ENCODE data around the gene ZNF827.

Gene ZNF827

GRCh38 chr4:145909773-145910172, 28.9 kb downstream of the ZNF827 start:
- no peaks in the 10 kb centered on the region for H3K27me3 ChIP-seq (replicated peaks; ENCODE audit: control insufficient read depth, insufficient read depth, low read length, poor library complexity, severe bottlenecking)
- H3K27ac ChIP-seq (ENCODE audit: insufficient read depth, low read length, poor library complexity, severe bottlenecking): no peak overlapping the region
- no peaks in the 10 kb centered on the region for H3K36me3 ChIP-seq (ENCODE audit: control insufficient read depth, insufficient read depth, low read length)
- H3K4me3 ChIP-seq (ENCODE audit: insufficient read depth, low read depth, low read length, poor library complexity, severe bottlenecking): no peak overlapping the region
- no peaks in the 10 kb centered on the region for H3K9me3 ChIP-seq (ENCODE audit: control insufficient read depth, low read length)
- no peak for DNase-seq
- H3K4me1 ChIP-seq (ENCODE audit: control insufficient read depth, insufficient read depth, low read length, poor library complexity, severe bottlenecking): no peaks in the 10 kb centered on the region

- no peak overlapping the region for H3K27ac ChIP-seq (ENCODE audit: insufficient read depth, low read length, poor library complexity, severe bottlenecking)
- H3K4me3 ChIP-seq (ENCODE audit: insufficient read depth, low read depth, low read length, poor library complexity, severe bottlenecking): no peak overlapping the region
- no peaks in the 10 kb centered on the region for H3K4me1 ChIP-seq (ENCODE audit: control insufficient read depth, insufficient read depth, low read length, poor library complexity, severe bottlenecking)
- H3K9me3 ChIP-seq (ENCODE audit: control insufficient read depth, low read length): no peaks in the 10 kb centered on the region
- H3K27me3 ChIP-seq (replicated peaks; ENCODE audit: control insufficient read depth, insufficient read depth, low read length, poor library complexity, severe bottlenecking): no peaks in the 10 kb centered on the region
- H3K36me3 ChIP-seq (ENCODE audit: control insufficient read depth, insufficient read depth, low read length): no peaks in the 10 kb centered on the region
- no peak for DNase-seq
Measured at GRCh38 chr4:145909281-145909715, 29.3 kb downstream of the ZNF827 start.

- Histone ChIP-seq H3K27ac (ENCODE audit: insufficient read depth, low read length, poor library complexity, severe bottlenecking) (no peak overlapping the region), H3K27me3 (replicated peaks; ENCODE audit: control insufficient read depth, insufficient read depth, low read length, poor library complexity, severe bottlenecking) (no peaks in the 10 kb centered on the region), H3K9me3 (ENCODE audit: control insufficient read depth, low read length) (no peaks in the 10 kb centered on the region), H3K4me3 (ENCODE audit: insufficient read depth, low read depth, low read length, poor library complexity, severe bottlenecking) (no peak overlapping the region), H3K36me3 (ENCODE audit: control insufficient read depth, insufficient read depth, low read length) (no peaks in the 10 kb centered on the region), H3K4me1 (ENCODE audit: control insufficient read depth, insufficient read depth, low read length, poor library complexity, severe bottlenecking) (no peaks in the 10 kb centered on the region)
- DNase-seq: no peak
Measured at GRCh38 chr4:145907812-145908211, 30.8 kb downstream of the ZNF827 start.

GRCh38 chr4:145907390-145907789, 31.2 kb downstream of the ZNF827 start:
- peaks cover 4% of the 10 kb centered on the region for H3K36me3 ChIP-seq (ENCODE audit: control insufficient read depth, insufficient read depth, low read length)
- no peaks in the 10 kb centered on the region for H3K9me3 ChIP-seq (ENCODE audit: control insufficient read depth, low read length)
- no peak overlapping the region for H3K4me3 ChIP-seq (ENCODE audit: insufficient read depth, low read depth, low read length, poor library complexity, severe bottlenecking)
- no peak overlapping the region for H3K27ac ChIP-seq (ENCODE audit: insufficient read depth, low read length, poor library complexity, severe bottlenecking)
- DNase-seq: no peak
- no peaks in the 10 kb centered on the region for H3K4me1 ChIP-seq (ENCODE audit: control insufficient read depth, insufficient read depth, low read length, poor library complexity, severe bottlenecking)
- no peaks in the 10 kb centered on the region for H3K27me3 ChIP-seq (replicated peaks; ENCODE audit: control insufficient read depth, insufficient read depth, low read length, poor library complexity, severe bottlenecking)

- H3K4me1 ChIP-seq (ENCODE audit: control insufficient read depth, insufficient read depth, low read length, poor library complexity, severe bottlenecking): no peaks in the 10 kb centered on the region
- no peaks in the 10 kb centered on the region for H3K27me3 ChIP-seq (replicated peaks; ENCODE audit: control insufficient read depth, insufficient read depth, low read length, poor library complexity, severe bottlenecking)
- H3K27ac ChIP-seq (ENCODE audit: insufficient read depth, low read length, poor library complexity, severe bottlenecking): no peak overlapping the region
- H3K9me3 ChIP-seq (ENCODE audit: control insufficient read depth, low read length): no peaks in the 10 kb centered on the region
- no peak for DNase-seq
- peaks cover 5% of the 10 kb centered on the region for H3K36me3 ChIP-seq (ENCODE audit: control insufficient read depth, insufficient read depth, low read length)
- H3K4me3 ChIP-seq (ENCODE audit: insufficient read depth, low read depth, low read length, poor library complexity, severe bottlenecking): no peak overlapping the region
Measured at GRCh38 chr4:145904413-145905177, 34.0 kb downstream of the ZNF827 start.

- Histone ChIP-seq H3K36me3 (ENCODE audit: control insufficient read depth, insufficient read depth, low read length) (peaks cover 5% of the 10 kb centered on the region), H3K27me3 (replicated peaks; ENCODE audit: control insufficient read depth, insufficient read depth, low read length, poor library complexity, severe bottlenecking) (no peaks in the 10 kb centered on the region), H3K9me3 (ENCODE audit: control insufficient read depth, low read length) (no peaks in the 10 kb centered on the region), H3K4me1 (ENCODE audit: control insufficient read depth, insufficient read depth, low read length, poor library complexity, severe bottlenecking) (no peaks in the 10 kb centered on the region), H3K27ac (ENCODE audit: insufficient read depth, low read length, poor library complexity, severe bottlenecking) (no peak overlapping the region), H3K4me3 (ENCODE audit: insufficient read depth, low read depth, low read length, poor library complexity, severe bottlenecking) (no peak overlapping the region)
- no peak for DNase-seq
Measured at GRCh38 chr4:145902522-145902921, 36.1 kb downstream of the ZNF827 start.

GRCh38 chr4:145899886-145900460, 38.6 kb downstream of the ZNF827 start:
- peaks cover 5% of the 10 kb centered on the region for H3K36me3 ChIP-seq (ENCODE audit: control insufficient read depth, insufficient read depth, low read length)
- no peak overlapping the region for H3K27ac ChIP-seq (ENCODE audit: insufficient read depth, low read length, poor library complexity, severe bottlenecking)
- DNase-seq: no peak
- H3K4me3 ChIP-seq (ENCODE audit: insufficient read depth, low read depth, low read length, poor library complexity, severe bottlenecking): no peak overlapping the region
- H3K4me1 ChIP-seq (ENCODE audit: control insufficient read depth, insufficient read depth, low read length, poor library complexity, severe bottlenecking): no peaks in the 10 kb centered on the region
- H3K27me3 ChIP-seq (replicated peaks; ENCODE audit: control insufficient read depth, insufficient read depth, low read length, poor library complexity, severe bottlenecking): no peaks in the 10 kb centered on the region
- H3K9me3 ChIP-seq (ENCODE audit: control insufficient read depth, low read length): no peaks in the 10 kb centered on the region

- H3K27ac ChIP-seq (ENCODE audit: insufficient read depth, low read length, poor library complexity, severe bottlenecking): no peak overlapping the region
- H3K9me3 ChIP-seq (ENCODE audit: control insufficient read depth, low read length): no peaks in the 10 kb centered on the region
- no peaks in the 10 kb centered on the region for H3K27me3 ChIP-seq (replicated peaks; ENCODE audit: control insufficient read depth, insufficient read depth, low read length, poor library complexity, severe bottlenecking)
- H3K36me3 ChIP-seq (ENCODE audit: control insufficient read depth, insufficient read depth, low read length): peaks cover 5% of the 10 kb centered on the region
- no peak overlapping the region for H3K4me3 ChIP-seq (ENCODE audit: insufficient read depth, low read depth, low read length, poor library complexity, severe bottlenecking)
- no peaks in the 10 kb centered on the region for H3K4me1 ChIP-seq (ENCODE audit: control insufficient read depth, insufficient read depth, low read length, poor library complexity, severe bottlenecking)
- no peak for DNase-seq
Measured at GRCh38 chr4:145898926-145899531, 39.6 kb downstream of the ZNF827 start.

GRCh38 chr4:145898466-145898865, 40.2 kb downstream of the ZNF827 start:
- H3K4me1 ChIP-seq (ENCODE audit: control insufficient read depth, insufficient read depth, low read length, poor library complexity, severe bottlenecking): no peaks in the 10 kb centered on the region
- no peaks in the 10 kb centered on the region for H3K9me3 ChIP-seq (ENCODE audit: control insufficient read depth, low read length)
- no peak for DNase-seq
- no peak overlapping the region for H3K4me3 ChIP-seq (ENCODE audit: insufficient read depth, low read depth, low read length, poor library complexity, severe bottlenecking)
- no peak overlapping the region for H3K27ac ChIP-seq (ENCODE audit: insufficient read depth, low read length, poor library complexity, severe bottlenecking)
- no peaks in the 10 kb centered on the region for H3K27me3 ChIP-seq (replicated peaks; ENCODE audit: control insufficient read depth, insufficient read depth, low read length, poor library complexity, severe bottlenecking)
- peaks cover 5% of the 10 kb centered on the region for H3K36me3 ChIP-seq (ENCODE audit: control insufficient read depth, insufficient read depth, low read length)

GRCh38 chr4:145895056-145895455, 43.6 kb downstream of the ZNF827 start:
- Histone ChIP-seq H3K27ac (ENCODE audit: insufficient read depth, low read length, poor library complexity, severe bottlenecking) (no peak overlapping the region), H3K27me3 (replicated peaks; ENCODE audit: control insufficient read depth, insufficient read depth, low read length, poor library complexity, severe bottlenecking) (no peaks in the 10 kb centered on the region), H3K36me3 (ENCODE audit: control insufficient read depth, insufficient read depth, low read length) (no peaks in the 10 kb centered on the region), H3K4me1 (ENCODE audit: control insufficient read depth, insufficient read depth, low read length, poor library complexity, severe bottlenecking) (no peaks in the 10 kb centered on the region), H3K9me3 (ENCODE audit: control insufficient read depth, low read length) (no peaks in the 10 kb centered on the region), H3K4me3 (ENCODE audit: insufficient read depth, low read depth, low read length, poor library complexity, severe bottlenecking) (no peak overlapping the region)
- DNase-seq: no peak
